ENCODE measurements around the gene POTEC.
"Not testable (repeated sequence)": the region's sequence is repeated elsewhere in the genome, so short reads cannot be mapped to it uniquely, and the experiment has no call there.

Gene POTEC

DNA sequence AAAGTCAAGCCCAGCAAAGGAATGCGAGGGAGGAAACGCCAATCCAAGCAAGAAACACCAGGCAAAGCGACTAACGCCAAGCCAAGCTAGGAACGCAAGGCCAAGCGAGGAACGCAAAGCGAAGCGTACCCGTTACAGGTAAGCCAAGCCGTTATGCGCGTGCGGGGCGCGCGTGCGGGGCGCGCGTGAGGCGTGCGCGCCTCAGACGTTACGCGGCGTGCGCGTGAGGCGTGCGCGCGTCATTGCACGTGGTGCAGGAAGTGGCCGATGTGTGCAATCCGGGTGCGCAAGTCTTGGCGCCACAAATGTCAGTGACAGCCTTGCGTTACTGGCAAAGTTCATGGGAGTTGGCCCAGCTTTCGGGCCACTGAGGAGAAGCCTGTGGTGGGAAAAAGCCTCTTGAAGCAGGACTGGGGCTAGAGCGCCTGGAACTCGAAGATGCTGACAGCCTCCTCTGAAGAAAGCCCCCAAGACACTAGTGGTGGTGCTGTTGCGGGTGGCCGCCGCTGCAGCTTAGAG, at the start of gene POTEC:
TSS of gene POTEC (minus strand) at position 155 of the 519 bp plus-strand sequence. CDS start 454 bp downstream, outside the sequence.
- not testable (repeated sequence) for DNase-seq

DNA sequence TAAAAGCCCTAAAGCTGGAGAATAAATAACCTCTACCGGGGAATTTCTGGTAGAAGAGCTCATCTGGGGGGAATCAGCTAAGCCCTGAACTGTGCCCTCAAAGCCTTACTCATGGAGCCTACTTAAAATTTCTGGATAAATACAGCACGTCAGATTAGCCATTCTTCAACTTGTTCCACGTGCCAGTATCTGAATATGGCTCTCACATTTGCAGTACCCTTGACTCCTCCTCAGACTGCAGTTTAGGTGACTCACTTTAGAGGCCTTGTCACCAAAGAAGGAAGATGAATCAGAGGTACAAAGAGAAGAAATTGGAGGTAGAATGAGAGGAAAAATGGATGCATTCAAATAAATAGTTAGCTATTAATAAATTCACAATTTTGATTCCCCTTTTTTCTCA, 34.6 kb upstream of the POTEC start:
- no peak for DNase-seq

DNA sequence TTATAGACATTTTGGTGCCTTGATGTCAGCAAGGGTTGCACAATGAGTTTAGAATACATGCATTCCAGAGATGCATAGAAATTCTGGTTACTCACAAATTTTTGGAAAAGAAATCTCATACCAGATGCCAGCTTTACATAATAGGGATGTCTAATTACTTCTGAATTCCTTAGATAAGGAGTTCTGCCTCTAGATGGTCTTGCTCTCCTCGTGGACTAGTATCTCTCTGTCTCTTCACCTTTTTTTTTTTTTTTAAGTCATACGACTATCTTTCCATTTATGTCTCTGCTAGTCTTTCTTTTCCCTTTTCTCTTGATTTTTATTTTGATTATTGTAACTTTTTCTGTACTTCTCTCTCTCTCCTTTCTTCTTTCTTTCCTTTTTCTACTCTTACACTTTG, 16.1 kb upstream of the POTEC start:
- DNase-seq: not testable (repeated sequence)

DNA sequence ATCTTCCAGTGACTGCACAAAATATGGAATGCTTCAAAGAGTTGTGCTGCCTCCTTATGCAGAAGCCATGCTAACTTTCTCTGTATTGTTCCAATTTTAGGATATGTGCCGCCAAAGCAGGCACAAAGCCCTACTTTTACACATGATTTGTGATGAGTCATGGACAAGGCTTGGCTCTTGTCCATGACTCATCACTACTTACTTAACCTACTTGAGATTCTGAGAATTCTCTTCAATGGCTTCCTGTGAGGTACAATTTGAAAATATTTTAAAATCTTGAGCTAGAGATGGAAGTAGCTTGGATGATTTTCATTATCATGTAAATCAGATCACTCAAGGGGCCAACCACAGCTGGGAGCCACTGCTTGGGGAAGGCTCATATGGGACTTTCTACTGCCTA, 11.7 kb downstream of the POTEC start:
- not testable (repeated sequence) for DNase-seq

DNA sequence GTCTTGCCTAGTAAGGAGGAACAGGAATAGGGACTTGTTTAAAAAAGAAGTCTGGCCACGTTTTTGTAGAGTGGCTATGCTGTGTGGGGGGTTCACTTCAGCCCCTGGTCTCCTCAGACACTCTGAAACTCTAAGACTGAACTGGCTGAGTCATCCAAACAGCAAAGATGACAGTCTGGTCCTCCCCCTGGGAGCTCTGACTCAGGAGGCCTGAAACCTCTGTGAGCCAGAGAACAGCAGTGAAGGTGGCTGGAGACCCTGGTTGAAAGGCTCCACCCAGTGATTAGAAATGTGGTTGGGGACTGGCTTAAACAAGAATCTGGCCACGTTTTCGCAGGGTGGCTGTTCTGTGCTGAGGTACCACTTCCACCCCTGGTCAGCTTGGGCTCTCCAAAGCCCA, 32.7 kb downstream of the POTEC start:
- DNase-seq: not testable (repeated sequence)

DNA sequence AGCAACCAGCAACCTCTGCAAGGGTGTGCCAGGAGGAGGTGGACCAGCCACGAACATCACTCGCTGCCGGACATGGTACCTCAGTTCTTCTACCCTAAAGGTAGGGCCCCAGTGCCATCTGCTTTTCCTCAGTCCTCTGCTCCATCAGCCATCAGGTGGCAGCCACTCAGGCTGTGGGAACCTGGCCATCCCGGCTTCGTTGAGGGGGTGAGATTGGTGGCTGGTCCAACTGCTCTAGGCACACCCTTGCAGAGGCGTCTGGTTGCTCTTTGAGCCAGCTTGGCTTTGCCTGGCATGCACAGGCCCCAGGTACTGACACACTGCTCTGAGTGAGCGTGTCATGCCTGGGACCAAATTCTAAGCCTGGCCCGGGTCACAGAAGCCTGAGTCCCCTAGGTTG, 39.7 kb downstream of the POTEC start:
- DNase-seq: not testable (repeated sequence)

DNA sequence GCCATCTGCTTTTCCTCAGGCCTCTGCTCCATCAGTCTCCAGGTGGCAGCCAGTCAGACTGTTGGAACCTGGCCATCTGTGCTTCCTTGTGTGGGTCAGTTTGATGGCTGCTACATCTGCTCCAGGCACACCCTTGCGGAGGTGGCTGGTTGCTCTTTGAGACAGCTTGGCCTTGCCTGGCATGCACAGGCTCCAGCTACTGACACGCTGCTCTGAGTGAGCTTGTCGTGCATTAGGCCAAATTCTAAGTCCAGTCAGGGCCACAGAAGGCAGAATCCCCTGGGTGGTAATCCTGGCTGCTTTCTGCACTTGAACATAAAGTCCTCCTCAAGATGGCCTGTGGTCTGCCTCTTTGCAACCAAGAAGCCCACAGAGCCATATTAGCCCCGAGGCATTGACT, 41.5 kb downstream of the POTEC start:
- DNase-seq: not testable (repeated sequence)

DNA sequence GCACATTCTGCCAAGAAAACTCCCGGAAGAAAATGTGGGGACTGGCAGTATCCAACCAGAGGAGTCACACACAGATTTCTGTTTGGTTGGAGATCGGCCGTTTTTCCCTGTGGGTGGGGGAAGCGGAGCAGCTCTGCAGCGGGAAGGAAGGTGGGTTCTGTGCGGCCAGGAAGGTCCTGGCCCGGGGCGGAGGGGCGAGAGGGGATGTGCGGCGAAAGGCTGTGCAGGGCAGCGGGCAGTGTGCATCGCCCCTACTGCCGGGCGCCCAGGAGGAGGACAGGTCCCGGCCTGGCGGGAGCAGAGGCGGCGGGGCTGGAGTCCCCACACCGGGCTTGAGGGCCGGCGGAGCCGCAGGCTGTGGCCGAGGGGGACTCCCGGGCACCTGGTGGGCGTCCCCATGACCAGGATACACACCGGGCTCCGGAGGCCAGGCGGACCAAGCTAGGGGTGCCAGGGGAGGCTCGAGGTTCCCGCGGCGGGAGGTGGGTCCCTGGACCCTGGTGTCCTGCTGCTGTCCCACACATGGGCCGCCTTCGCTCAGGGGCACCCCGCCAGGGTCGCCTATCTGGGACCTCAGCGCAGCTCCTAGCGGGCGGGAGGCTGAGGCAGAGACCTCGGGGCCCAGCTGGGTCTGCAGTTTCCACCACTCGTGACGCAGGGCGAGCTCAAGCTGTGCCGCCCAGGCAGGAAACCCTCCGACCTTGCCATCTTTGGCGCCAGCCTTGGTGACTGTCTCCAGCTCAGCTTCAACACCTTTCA, 54.0 kb downstream of the POTEC start:
- not testable (repeated sequence) for DNase-seq

DNA sequence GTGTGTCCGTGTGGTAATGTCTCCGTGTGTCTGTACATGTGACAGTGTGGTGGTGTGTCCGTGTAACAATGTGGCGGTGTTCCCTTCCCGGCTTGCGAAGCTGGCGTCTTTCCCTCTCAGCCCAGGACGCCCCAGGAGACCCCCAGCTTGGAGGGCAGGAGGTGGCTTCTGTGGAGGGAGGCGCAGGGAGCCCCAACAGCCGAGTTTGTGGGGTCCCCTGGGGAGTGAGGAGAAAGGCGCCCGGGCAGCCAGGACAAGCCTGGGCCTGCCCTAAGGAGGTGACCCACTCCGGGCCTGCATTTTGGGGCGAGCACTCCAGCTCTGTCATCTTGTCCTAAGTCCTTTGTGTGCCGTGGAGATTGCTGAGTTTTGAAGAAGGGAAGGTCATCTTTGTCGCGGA, 54.6 kb downstream of the POTEC start:
- not testable (repeated sequence) for DNase-seq

DNA sequence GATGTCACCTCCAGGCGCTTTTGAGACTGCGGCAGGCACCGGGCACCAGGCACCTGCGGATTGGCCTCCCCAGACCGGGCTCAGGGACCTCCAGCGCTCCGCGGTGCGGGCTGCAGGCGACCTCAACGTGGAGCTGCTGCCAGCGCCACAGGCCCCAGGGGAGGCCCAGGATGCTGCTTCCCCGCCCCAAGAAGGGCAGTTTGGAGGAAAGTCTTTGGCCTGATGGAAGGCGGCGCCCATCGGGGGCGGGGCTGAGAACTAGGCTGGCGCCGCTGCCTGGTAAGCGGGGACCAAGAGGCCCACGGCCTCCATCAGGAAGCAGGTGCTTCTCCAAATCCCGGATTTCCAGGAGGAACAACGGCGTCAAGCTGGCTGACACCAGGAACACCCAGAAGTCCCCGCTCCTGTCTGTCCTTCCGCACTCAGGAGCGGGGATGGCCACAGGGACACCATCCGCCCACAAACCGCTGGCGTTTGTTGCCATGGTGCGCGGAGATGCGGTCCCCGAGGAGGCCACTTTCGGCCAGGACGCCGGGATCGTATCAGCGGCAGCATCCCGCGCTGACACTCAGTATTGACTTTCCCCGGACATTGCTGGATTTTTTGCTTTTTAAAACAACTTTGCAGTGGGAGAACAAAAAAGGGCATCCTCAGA, 56.3 kb downstream of the POTEC start:
- not testable (repeated sequence) for DNase-seq

DNA sequence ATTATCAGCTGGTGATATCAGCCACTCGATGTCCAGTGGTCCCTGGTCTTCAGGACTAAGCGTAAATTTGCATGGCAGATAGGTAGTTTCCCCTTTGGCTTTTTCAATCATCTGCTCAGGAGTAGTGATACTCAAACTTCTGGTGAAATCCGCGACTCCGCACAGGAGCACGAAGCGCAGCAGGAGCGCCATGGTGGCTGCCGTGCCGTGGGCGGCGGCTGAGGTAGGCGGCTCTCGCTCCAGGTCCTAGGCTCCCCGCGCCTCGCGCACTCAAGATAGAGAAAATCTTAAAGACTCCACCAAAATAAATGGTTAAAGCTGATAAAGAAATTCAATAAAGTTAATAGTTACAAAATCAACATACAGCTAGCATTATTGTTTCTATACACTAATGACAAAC, 64.3 kb downstream of the POTEC start:
- DNase-seq: not testable (repeated sequence)

DNA sequence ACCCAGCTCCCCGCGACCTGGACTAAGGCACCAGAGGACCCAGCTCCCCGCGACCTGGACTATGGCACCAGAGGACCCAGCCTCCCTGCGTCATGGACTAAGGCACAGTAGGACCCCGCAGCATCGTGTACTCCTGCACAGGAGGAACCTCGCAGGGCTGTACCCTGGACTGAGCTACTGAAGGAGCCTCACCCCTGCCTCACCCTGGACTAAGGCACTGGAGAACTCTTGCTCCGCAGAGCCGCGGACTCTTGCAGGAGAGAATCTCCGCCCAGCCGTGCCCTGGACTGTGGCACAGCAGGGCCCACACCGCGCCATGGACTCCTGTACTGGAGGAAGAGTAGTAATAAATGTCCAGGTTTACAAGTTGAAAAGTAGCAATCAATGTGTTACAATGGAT, 67.9 kb downstream of the POTEC start:
- DNase-seq: not testable (repeated sequence)

DNA sequence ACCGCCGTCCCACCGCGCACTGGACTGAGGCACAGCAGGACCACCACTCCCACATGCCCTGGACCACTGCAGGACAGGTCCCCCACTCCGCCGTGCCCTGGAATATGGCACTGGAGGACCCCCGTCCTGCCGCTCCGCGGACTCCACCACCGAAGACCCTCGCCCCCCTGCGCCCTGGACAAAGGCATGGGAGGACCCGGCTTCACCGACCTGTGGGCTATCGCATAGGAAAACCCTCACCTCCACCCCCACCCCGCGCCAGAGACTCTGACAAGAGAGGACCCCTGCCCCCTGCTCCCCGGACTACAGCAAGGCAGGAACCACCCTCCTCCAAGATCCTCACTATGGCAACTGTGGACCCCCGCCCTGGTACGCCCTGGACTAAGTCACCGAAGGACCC, 68.6 kb downstream of the POTEC start:
- DNase-seq: not testable (repeated sequence)

DNA sequence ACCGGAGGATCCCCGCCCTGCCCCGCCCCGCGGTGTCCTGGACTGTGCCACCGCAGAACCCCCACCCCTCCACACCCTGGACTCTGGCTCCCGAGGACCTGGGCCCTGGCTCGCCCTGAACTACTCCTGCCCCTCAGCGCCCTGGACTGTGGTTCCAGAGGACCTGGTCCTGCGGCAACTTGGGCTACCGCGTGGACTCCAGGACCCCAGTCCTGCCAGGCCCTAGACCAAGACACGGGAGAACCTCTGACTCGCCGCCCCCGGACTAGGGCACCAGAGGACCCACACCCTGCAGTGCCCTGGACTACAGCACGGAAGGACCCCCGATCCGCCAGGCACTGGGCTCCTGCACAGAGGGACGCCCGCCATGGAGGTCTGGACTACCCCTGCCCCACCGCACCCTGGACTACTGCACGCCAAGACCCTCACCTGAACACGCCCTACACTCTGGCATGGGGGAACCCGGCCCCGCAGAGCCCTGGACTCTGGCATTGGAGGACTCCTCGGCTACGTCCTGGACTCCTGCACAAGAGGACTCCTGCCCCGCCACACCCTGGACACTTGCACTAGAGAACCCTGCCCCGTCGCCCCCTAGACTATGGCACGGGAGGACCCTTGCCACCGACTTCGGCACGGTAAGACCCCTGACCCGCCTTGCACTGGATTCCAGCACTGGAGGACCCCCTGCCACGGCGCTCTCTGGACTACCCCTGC, 69.2 kb downstream of the POTEC start:
- not testable (repeated sequence) for DNase-seq

DNA sequence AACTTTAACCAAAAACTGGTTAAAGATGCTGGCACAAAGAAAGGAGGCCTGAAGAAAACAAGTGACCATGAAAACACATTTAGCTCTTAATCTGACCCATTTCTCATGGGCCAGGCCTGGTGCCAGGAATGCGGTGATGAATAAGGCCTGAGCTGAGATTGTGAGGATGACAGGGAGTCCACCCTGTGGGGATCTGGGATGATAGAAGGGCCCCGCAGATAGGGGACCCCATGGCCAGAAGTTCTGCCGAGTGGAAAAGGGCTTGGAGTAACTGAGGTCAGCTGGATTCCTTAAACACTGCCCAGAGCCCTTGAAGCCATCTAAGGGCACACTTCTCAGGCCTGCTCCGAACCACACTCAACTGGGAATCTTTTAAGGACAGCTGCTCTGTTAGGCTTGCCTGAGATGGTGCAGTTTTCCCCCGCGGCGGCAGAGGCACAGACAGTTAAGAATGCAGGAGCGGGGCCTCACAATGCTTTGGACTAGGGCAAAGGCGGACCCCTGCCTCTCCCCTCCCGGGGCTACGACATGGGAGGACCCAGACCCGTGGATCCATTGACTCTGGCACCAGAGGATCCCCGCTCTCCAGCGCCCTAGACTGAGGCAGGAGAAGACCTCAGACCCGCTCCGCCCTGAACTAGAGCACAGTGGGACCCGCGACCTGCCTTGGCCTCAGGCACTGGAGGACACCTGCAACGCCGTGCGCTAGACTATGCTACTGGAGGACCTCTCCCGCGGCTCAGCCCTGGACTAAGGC, 70.0 kb downstream of the POTEC start:
- not testable (repeated sequence) for DNase-seq

DNA sequence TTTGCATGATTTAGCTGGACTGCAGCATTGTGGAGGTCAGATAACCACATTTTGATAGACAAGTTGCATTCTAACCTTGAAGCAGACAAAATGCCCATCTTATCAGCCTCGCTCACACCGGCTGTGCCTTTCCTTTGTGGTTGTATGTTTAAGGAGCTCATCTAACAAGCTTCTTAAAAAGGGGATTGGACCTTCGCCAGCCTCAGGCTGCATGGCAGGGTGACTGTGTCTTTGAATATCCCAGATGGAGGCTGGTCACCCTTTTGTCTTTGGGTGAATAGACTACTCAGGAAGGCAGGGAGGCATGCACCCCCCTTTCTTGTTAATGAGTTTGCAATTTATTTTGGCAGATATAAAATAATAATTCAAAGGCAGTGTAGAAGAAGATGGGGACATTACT, 72.1 kb downstream of the POTEC start:
- not testable (repeated sequence) for DNase-seq

DNA sequence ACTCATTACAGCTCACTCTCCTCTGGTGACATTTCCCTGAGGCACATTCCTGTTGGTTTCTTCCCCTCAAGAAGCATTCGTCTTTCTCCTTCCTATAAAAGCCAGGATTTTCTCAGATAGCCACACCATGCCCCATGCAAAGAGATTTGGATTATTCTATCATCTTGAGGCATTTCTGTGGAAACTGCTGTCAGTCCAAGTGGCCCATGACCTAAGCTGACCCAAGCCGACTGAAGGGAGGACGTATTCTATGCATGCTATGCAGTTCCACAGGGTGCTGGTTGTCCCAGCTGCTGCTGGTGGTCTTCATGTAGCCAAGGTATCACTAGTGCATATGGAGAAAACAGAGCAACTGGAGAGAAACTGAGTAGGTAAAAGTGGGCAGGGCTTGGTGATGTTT, 73.0 kb downstream of the POTEC start:
- DNase-seq: not testable (repeated sequence)

DNA sequence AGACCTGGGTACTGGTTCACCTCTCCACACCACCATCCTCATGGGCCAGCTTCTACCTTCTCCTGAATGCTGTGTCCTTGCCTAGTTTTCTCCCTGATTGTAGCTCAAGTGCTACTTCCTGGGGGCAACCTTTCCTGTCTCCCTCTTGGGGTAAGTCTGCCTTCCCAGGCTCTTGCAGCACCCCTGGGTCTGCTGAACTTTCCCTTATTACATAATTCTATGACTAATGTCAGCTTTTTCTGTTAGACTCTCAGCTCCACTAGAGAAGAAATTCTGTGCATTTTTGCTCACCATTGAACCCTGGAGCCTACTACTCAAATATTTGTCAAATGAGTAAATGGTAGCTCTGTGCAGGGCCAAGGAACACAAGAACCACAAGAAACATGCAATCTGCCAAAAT, 73.4 kb downstream of the POTEC start:
- not testable (repeated sequence) for DNase-seq

DNA sequence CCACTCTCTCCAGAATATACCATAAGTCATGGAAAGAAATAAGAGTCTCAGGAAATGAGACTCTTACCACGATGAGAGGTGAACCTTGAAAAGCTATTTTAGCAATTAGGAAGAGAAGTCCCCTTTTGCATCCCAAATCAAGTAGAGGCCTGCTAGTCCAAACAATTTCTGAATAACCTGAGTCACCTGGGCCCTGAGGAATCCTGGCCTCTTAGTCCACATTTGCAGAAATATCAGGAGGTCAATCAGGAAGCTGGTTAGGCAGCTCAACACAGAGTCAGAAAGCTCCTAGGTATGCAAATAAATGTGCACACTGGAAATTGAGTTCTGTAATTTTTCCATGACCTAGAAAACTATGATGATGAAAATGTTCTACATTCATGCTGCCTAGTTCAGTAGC, 77.4 kb downstream of the POTEC start:
- not testable (repeated sequence) for DNase-seq
